ENCODE data around the gene PNMA6E. TPM values are rescaled to one million over a fixed set of nuclear protein-coding genes. Genes with fewer than 3 reads are reported as not detected.
"Not testable (repeated sequence)": the region's sequence is repeated elsewhere in the genome, so short reads cannot be mapped to it uniquely, and the experiment has no call there.

PNMA6E gene
- total RNA-seq, 1 donor from 2014 or later, result not detected

GRCh38 chrX:153394612-153395011 is 6.5 kb downstream of the PNMA6E start:
- no peak overlapping the region for H3K27ac ChIP-seq
- intact Hi-C loops (cut with DNase I), result no loop called here
- no peaks in the 10 kb centered on the region for H3K36me3 ChIP-seq
- H3K4me1 ChIP-seq, result no peaks in the 10 kb centered on the region
- no peaks in the 10 kb centered on the region for H3K27me3 ChIP-seq
- H3K4me3 ChIP-seq, result no peak overlapping the region
- DNase-seq (ENCODE audit: extremely low spot score in 2 of 2), result no peak
- TF ChIP-seq CTCF (IDR thresholded peaks at IDR 0.05) (no peak), POLR2A (IDR thresholded peaks at IDR 0.05) (no peak), POLR2AphosphoS5 (IDR thresholded peaks at IDR 0.05; ENCODE audit: insufficient read depth in 1 of 2, low read depth in 1 of 2) (no peak)
- no peaks in the 10 kb centered on the region for H3K9me3 ChIP-seq

GRCh38 chrX:153392642-153393321 is 8.4 kb downstream of the PNMA6E start:
- no peaks in the 10 kb centered on the region for H3K9me3 ChIP-seq
- H3K36me3 ChIP-seq, result no peaks in the 10 kb centered on the region
- no peak overlapping the region for H3K27ac ChIP-seq
- TF ChIP-seq CTCF (IDR thresholded peaks at IDR 0.05), result no peak
- no peak for TF ChIP-seq POLR2A (IDR thresholded peaks at IDR 0.05)
- TF ChIP-seq POLR2AphosphoS5 (IDR thresholded peaks at IDR 0.05; ENCODE audit: insufficient read depth in 1 of 2, low read depth in 1 of 2), result no peak
- intact Hi-C loops (cut with DNase I), result no loop called here
- H3K27me3 ChIP-seq, result no peaks in the 10 kb centered on the region
- no peak overlapping the region for H3K4me3 ChIP-seq
- H3K4me1 ChIP-seq, result no peaks in the 10 kb centered on the region
- DNase-seq (ENCODE audit: extremely low spot score in 2 of 2), result no peak

GRCh38 chrX:153389460-153389768 is 11.7 kb downstream of the PNMA6E start:
- H3K36me3 ChIP-seq; H3K4me1 ChIP-seq; H3K4me3 ChIP-seq; DNase-seq (ENCODE audit: extremely low spot score in 2 of 2); intact Hi-C loops (cut with DNase I); H3K9me3 ChIP-seq; H3K27ac ChIP-seq; H3K27me3 ChIP-seq: not testable (repeated sequence)

- Histone ChIP-seq H3K4me3 (no peak overlapping the region), H3K36me3 (no peaks in the 10 kb centered on the region), H3K27me3 (no peaks in the 10 kb centered on the region), H3K9me3 (no peaks in the 10 kb centered on the region), H3K27ac (no peak overlapping the region), H3K4me1 (no peaks in the 10 kb centered on the region)
- no peak for TF ChIP-seq POLR2AphosphoS5 (IDR thresholded peaks at IDR 0.05; ENCODE audit: insufficient read depth in 1 of 2, low read depth in 1 of 2)
- TF ChIP-seq POLR2A (IDR thresholded peaks at IDR 0.05), result no peak
- no peak for TF ChIP-seq CTCF (IDR thresholded peaks at IDR 0.05)
- DNase-seq (ENCODE audit: extremely low spot score in 2 of 2), result peak; percentile 82 to 95
- intact Hi-C loops (cut with DNase I), result no loop called here
Measured at GRCh38 chrX:153388722-153389459, 12.3 kb downstream of the PNMA6E start.

GRCh38 chrX:153387987-153388721 is 13.0 kb downstream of the PNMA6E start:
- Histone ChIP-seq H3K36me3 (no peaks in the 10 kb centered on the region), H3K27me3 (no peaks in the 10 kb centered on the region), H3K4me1 (no peaks in the 10 kb centered on the region), H3K27ac (no peak overlapping the region), H3K4me3 (no peak overlapping the region), H3K9me3 (no peaks in the 10 kb centered on the region)
- TF ChIP-seq POLR2A (IDR thresholded peaks at IDR 0.05) (no peak), CTCF (IDR thresholded peaks at IDR 0.05) (no peak), POLR2AphosphoS5 (IDR thresholded peaks at IDR 0.05; ENCODE audit: insufficient read depth in 1 of 2, low read depth in 1 of 2) (no peak)
- intact Hi-C loops (cut with DNase I), result no loop called here
- DNase-seq (ENCODE audit: extremely low spot score in 2 of 2), result peak; percentile 72 to 78

Data from vagina (tissue), 2 donors.